Activated CD4-positive, alpha-beta T cell treated with anti-CD3 and anti-CD28 coated beads for 4 hours (primary cell): ENCODE results near the gene P2RY4.
"Not testable (repeated sequence)": the region's sequence is repeated elsewhere in the genome, so short reads cannot be mapped to it uniquely, and the experiment has no call there.

ENCODE experiments used
- DNase-seq, 2 donors: peaks; one replicate each; pipeline ENCODE4 v3.0.0-alpha.2; 2020

P2RY4 gene

GRCh38 chrX:70260104-70260503 lies at the start of gene P2RY4:
P2RY4 (minus strand) TSS chrX:70260204; CDS start chrX:70259624, 580 bp downstream.
- no peak for DNase-seq

DNA sequence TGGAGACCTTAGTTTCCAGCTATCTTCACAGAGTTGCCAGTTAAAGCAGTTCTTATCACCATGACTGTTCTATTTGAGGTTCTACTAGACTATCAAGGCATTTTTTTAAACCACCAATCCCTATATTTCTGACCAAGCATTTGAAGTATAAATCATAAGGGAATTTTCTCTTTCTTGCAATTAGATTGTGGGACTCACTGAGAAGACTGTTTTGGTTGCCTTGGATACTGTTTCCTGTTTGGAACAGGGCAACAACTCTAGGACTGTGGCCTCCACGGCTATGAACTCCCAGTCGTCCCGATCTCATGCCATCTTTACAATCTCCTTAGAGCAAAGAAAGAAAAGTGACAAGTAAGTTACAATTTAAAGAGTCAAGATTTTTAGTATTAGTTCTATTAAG lies 41.7 kb upstream of the P2RY4 start:
- no peak for DNase-seq

DNA sequence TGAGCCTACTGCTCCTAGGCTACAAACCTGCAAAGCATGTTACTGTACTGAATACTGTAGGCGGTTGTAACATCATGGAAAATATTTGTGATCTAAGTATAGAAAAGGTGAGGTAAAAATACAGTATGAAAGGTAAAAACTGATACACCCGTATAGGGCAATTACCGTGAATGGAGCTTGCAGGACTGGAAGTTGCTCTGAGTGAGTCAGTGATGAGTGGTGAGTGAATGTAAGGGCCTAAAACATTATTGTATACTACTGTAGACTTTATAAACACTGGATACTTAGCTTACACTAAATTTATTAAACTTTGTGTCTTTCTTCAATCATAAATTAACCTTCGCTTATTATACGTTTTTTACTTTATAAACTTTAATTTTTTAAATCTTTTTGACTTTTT lies 33.6 kb upstream of the P2RY4 start:
- DNase-seq, result no peak

DNA sequence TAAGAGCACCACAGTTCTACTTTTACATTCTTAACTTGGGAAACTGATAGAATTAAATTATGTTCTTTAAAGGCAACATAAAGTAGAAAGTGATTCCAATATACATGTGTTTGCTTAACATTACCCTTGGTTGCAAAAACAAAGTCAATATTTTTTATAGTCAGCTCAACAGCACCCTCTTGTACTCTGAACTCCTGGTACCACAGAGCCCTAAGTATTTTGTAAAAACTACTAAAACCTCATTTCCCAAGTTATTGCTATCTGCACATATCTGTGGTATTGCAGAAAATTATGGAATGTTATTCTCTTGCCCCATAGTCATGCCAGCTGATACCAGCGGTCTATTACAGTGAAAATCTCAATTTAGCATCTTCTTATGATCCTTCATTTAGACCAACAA lies 32.8 kb upstream of the P2RY4 start:
- no peak for DNase-seq

GRCh38 chrX:70289793-70290770 lies 30.1 kb upstream of the P2RY4 start, which contains the start of the genes KIF4A and PDZD11:
KIF4A (plus strand) TSS chrX:70290104; CDS start chrX:70290459, 355 bp downstream.
PDZD11 (minus strand) TSS chrX:70289927; CDS start chrX:70289341, 586 bp downstream.
- peak; percentile 52 to 57 for DNase-seq

DNA sequence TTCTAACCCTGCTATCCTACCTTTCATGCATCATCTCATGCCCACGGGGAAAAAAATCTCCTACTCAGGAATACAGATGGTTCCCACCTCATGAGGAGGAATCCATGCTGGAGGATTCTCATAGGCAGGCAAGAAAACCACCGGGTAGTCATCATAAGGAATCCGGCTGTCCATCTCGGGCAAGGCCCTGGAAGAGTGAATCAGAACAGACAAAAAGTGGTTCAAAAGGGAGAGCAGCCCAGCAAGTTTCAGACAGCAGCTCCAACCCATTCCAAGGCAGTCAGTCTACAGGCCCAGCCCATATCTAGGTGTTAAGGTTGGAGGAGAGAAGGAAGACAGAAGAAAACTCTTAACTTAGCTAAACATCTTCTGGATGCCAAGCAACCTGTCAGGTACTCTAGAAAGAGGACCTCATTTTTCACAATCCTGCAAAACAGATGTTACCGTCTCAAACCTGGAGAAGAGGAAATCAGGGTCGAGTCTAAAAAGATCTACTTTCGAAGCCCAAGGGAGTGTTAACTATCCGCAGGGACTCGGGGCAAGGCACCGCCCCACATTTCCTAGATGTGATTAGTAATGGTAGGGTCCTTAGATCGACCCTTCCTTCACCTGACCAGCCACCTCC lies 29.3 kb upstream of the P2RY4 start:
- no peak for DNase-seq

GRCh38 chrX:70281951-70282350 lies 21.9 kb upstream of the P2RY4 start, which contains the start of gene RAB41:
RAB41 (plus strand) TSS chrX:70282172; CDS start chrX:70282218, 46 bp downstream.
- no peak for DNase-seq

- no peak for DNase-seq
These were observed 20.6 kb upstream of the P2RY4 start for GRCh38 chrX:70280573-70280972.

- no peak for DNase-seq
These were observed 19.1 kb upstream of the P2RY4 start for GRCh38 chrX:70279081-70279480.

DNA sequence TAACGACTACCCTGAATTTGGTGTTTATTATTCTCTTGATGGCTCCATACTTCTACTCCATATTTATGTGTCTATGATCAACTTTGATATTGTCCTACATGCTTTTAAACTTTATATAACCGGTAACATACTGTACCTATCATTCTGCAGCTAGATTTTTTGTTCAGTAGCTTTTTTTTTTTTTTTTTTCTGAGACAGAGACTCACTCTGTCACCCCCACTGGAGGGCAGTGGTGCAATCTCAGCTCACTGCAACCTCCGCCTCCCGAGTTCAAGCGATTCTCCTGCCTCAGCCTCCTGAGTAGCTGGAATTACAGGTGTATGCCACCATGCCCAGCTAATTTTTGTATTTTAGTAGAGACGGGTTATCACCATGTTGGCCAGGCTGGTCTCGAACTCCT lies 14.0 kb upstream of the P2RY4 start:
- not testable (repeated sequence) for DNase-seq

DNA sequence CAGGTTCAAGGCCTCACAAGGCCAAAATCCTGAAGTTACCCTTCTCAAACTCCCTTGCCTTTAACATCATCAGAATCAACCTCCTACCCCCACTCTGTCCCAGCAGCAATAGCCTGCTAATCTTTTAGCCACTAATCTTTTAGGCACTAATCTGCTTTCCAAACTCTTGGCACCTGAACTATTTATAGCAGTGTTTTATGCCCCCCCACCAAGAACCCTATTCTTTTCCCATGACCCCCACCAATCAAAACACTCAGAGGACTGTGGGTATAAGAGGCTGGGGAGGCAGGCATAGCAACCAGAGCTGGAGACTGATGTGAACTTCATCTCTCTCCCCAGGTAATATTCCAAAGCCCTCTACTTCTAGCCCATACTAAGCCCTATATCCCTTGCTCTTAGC lies 8.0 kb upstream of the P2RY4 start, which contains the start of gene ARR3:
Gene ARR3, plus strand, starts transcription at position 301 of the 400 bp plus-strand sequence. CDS start 1,052 bp downstream, outside the sequence.
- DNase-seq, result no peak

- no peak for DNase-seq
These were observed 4.8 kb upstream of the P2RY4 start for GRCh38 chrX:70264784-70265183.

GRCh38 chrX:70262952-70263567 lies 3.1 kb upstream of the P2RY4 start:
- no peak for DNase-seq

DNA sequence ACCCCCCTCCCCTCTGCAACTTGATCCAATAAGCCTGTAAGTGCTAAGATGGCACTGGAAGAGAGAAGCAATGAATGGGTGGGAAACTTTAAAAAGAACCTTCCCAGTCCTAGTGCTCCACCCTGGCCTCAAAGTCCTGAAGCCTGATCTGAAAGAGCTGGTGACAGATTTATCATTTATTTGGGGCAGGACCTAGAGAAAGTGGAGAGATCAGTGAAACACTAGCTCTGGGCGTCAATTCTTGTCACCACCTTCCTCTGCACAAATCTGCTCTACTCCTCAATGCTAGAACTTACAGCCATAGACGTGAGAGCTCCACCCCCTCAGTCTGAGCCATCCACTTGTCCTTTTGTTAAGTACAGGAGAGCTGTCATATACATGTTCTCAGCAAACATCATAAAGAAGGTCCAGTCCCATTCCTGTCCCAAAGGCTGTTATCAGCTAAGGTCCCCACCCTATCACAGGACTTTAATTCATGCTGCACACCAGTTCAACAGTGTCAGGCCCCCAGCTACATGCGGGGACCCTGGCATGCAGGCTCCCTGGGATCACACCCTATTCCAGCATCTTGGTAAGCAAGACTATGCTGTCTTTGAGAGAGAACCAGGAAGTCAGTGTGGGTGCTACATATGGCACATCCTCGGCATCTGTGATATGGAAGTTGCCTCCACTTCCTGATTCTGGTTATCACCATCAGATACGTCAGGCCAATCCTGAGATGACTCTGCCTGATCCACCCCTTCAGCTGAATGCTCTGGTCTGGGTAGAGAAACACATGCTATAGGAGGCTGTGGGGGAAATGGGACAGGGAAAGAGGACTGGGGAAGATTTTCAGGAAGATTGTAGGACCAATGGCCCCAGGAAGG lies 2.3 kb downstream of the P2RY4 start:
- DNase-seq, result no peak

- no peak for DNase-seq
These were observed 4.6 kb downstream of the P2RY4 start for GRCh38 chrX:70255452-70255851.

DNA sequence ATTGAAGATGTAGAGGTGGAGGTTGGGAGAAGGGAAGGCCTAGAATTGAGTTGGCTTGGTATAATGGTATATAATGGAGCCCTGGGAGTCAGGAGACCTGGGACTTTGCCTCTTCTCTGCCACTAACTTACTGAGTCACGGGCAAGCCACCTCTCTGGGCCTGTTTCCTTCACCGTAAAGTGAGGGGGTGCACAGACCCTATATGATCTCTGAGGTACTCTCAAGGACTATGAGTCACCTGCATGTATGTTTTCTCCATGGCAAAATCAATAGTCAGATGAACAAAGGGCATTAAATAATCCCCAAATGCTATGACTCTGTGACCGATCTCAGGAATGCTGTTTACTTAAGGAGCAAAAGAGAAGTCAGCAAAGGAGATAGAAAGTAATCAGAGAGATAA lies 5.1 kb downstream of the P2RY4 start:
- DNase-seq, result no peak

DNA sequence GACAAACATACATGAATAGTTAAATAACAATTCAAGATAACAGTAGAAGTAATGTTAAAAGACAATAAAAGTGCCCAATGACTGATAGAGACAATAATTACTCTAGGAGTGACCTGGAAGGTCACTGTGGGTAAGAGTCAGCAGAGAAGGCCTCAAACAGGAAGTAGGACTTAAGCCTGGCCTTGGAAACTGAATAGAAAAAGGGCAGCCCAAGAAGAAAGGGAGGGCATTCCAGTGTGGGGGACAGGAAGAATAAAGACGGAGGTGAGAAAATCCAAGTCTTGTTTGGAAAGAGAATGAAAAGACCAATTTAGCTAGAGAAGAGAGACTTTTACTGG lies 6.0 kb downstream of the P2RY4 start:
- no peak for DNase-seq

GRCh38 chrX:70253377-70254062 lies 6.5 kb downstream of the P2RY4 start:
- no peak for DNase-seq

DNA sequence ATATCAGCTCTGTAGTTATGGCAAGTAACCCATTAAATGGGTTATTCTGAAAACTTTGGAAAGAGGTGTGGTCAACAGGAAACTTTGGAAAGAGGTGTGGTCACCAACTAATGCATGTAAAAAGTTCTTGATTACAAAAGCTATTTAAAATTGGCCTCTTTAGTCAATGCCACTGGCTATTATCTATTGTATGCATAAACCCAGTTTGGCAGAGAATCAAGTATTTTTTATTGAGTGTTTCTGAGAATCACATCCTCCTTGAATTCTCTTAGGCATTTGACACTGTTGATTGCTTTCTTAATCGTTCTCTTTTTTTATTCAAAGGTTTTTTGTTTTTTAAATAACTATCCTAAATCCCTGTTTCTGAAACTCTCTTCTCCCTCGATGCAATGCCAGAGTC lies 7.5 kb downstream of the P2RY4 start:
- no peak for DNase-seq

DNA sequence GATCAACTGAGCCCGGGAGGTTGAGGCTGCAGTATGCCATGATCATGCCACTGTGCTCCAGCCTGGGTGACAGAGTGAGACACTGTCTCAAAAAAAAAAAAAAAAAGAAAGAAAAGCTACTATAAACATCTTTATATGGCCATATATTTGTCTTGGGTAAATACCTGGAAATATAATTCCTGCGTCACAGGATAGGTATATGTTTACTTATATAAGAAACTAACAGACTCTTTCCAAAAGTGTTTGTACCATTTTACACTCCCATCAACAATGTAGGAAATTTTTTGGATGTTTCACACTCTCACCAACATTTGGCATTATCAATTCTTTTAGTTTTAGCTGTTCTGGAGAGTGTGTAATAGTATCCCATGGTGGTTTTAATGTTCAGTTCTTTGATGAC lies 12.8 kb downstream of the P2RY4 start:
- no peak for DNase-seq

- DNase-seq, result no peak
These were observed 15.1 kb downstream of the P2RY4 start for GRCh38 chrX:70244881-70245280.

DNA sequence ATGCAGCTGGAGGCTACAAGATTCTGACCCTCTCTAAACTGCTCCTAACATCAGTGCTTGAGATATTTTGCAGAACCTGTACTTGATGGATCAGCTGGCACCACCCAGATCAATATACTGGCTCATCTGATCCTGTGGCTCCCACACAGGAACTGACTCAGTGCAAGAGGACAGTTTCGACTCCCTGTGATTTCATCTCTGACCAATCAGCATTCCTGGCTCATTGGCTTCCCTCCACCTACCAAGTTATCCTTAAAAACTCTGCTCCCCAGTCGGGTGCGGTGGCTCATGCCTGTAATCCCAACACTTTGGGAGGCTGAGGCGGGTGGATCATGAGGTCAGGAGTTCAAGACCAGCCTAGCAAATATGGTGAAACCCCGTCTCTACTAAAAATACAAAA lies 16.4 kb downstream of the P2RY4 start:
- DNase-seq, result not testable (repeated sequence)
